ENCODE results near the gene TRIM56.

TRIM56 gene

GRCh38 chr7:101106386-101106785 lies 21.1 kb downstream of the TRIM56 start:
- Histone ChIP-seq H3K27ac (ENCODE audit: low read length) (no peak overlapping the region), H3K4me2 (ENCODE audit: low read length) (no peak overlapping the region), H3K27me3 (ENCODE audit: low read depth, low read length) (0 out of 2 replicates have a peak, but pooled peaks cover 5% of the 10 kb centered on the region), H3K9ac (ENCODE audit: low read length) (no peak overlapping the region), H4K20me1 (ENCODE audit: insufficient read depth, low read length) (no peaks in the 10 kb centered on the region), H3K4me3 (ENCODE audit: low read length) (no peak overlapping the region), H3K36me3 (replicated peaks; ENCODE audit: low read depth, low read length) (no peaks in the 10 kb centered on the region), H3K9me3 (ENCODE audit: insufficient read depth, low read length) (no peaks in the 10 kb centered on the region), H3K79me2 (ENCODE audit: low read length) (no peaks in the 10 kb centered on the region), H3K4me1 (ENCODE audit: low read length) (no peaks in the 10 kb centered on the region), H2AFZ (ENCODE audit: low read depth, low read length) (no peak overlapping the region)
- TF ChIP-seq CTCF (IDR thresholded peaks at IDR 0.05; ENCODE audit: low read depth, low read length) (no peak), EZH2phosphoT487 (IDR thresholded peaks at IDR 0.05; ENCODE audit: low read depth) (no peak)

- Histone ChIP-seq H3K27ac (ENCODE audit: low read length) (no peak overlapping the region), H3K4me1 (ENCODE audit: low read length) (no peaks in the 10 kb centered on the region), H3K9me3 (ENCODE audit: insufficient read depth, low read length) (no peaks in the 10 kb centered on the region), H3K27me3 (ENCODE audit: low read depth, low read length) (0 out of 2 replicates have a peak, but pooled peaks cover 5% of the 10 kb centered on the region), H3K79me2 (ENCODE audit: low read length) (no peaks in the 10 kb centered on the region), H3K9ac (ENCODE audit: low read length) (no peak overlapping the region), H4K20me1 (ENCODE audit: insufficient read depth, low read length) (no peaks in the 10 kb centered on the region), H3K4me2 (ENCODE audit: low read length) (no peak overlapping the region), H3K36me3 (replicated peaks; ENCODE audit: low read depth, low read length) (no peaks in the 10 kb centered on the region), H2AFZ (ENCODE audit: low read depth, low read length) (no peak overlapping the region), H3K4me3 (ENCODE audit: low read length) (no peak overlapping the region)
- TF ChIP-seq CTCF (IDR thresholded peaks at IDR 0.05; ENCODE audit: low read depth, low read length) (no peak), EZH2phosphoT487 (IDR thresholded peaks at IDR 0.05; ENCODE audit: low read depth) (no peak)
These were observed 23.1 kb downstream of the TRIM56 start for GRCh38 chr7:101108330-101108857.

- Histone ChIP-seq H3K4me1 (ENCODE audit: low read length) (no peaks in the 10 kb centered on the region), H3K27ac (ENCODE audit: low read length) (no peak overlapping the region), H2AFZ (ENCODE audit: low read depth, low read length) (no peak overlapping the region), H3K4me2 (ENCODE audit: low read length) (no peak overlapping the region), H3K9ac (ENCODE audit: low read length) (no peak overlapping the region), H3K36me3 (replicated peaks; ENCODE audit: low read depth, low read length) (no peaks in the 10 kb centered on the region), H3K9me3 (ENCODE audit: insufficient read depth, low read length) (no peaks in the 10 kb centered on the region), H3K4me3 (ENCODE audit: low read length) (no peak overlapping the region), H3K79me2 (ENCODE audit: low read length) (no peaks in the 10 kb centered on the region), H3K27me3 (ENCODE audit: low read depth, low read length) (0 out of 2 replicates have a peak, but pooled peaks cover 5% of the 10 kb centered on the region), H4K20me1 (ENCODE audit: insufficient read depth, low read length) (no peaks in the 10 kb centered on the region)
- TF ChIP-seq EZH2phosphoT487 (IDR thresholded peaks at IDR 0.05; ENCODE audit: low read depth) (no peak), CTCF (IDR thresholded peaks at IDR 0.05; ENCODE audit: low read depth, low read length) (no peak)
These were observed 23.7 kb downstream of the TRIM56 start for GRCh38 chr7:101108961-101109360.

GRCh38 chr7:101109368-101109767 lies 24.1 kb downstream of the TRIM56 start:
- 0 out of 2 replicates have a peak, but pooled peaks cover 5% of the 10 kb centered on the region for H3K27me3 ChIP-seq (ENCODE audit: low read depth, low read length)
- no peak overlapping the region for H3K9ac ChIP-seq (ENCODE audit: low read length)
- no peak overlapping the region for H3K4me2 ChIP-seq (ENCODE audit: low read length)
- no peaks in the 10 kb centered on the region for H3K9me3 ChIP-seq (ENCODE audit: insufficient read depth, low read length)
- TF ChIP-seq CTCF (IDR thresholded peaks at IDR 0.05; ENCODE audit: low read depth, low read length) = no peak
- no peak for TF ChIP-seq EZH2phosphoT487 (IDR thresholded peaks at IDR 0.05; ENCODE audit: low read depth)
- H3K27ac ChIP-seq (ENCODE audit: low read length) = no peak overlapping the region
- no peak overlapping the region for H3K4me3 ChIP-seq (ENCODE audit: low read length)
- H3K36me3 ChIP-seq (replicated peaks; ENCODE audit: low read depth, low read length) = no peaks in the 10 kb centered on the region
- no peaks in the 10 kb centered on the region for H3K79me2 ChIP-seq (ENCODE audit: low read length)
- H2AFZ ChIP-seq (ENCODE audit: low read depth, low read length) = no peak overlapping the region
- H3K4me1 ChIP-seq (ENCODE audit: low read length) = no peaks in the 10 kb centered on the region
- H4K20me1 ChIP-seq (ENCODE audit: insufficient read depth, low read length) = no peaks in the 10 kb centered on the region

Data from OCI-LY3 (cell line).